Smooth muscle cell (in vitro differentiated cells): ENCODE measurements around the gene NEMP1. TPM values are rescaled to one million over a fixed set of nuclear protein-coding genes. Genes with fewer than 3 reads are reported as not detected.

ENCODE experiments used
- DNase-seq: peaks from one replicate; lab custom pipeline; 2025; ENCODE audit not compliant: unreplicated experiment; lab: John Stamatoyannopoulos, UW
- H2AFZ ChIP-seq: fragments of 200-600 bp; sonication (generic); 2 replicates; pipeline ENCODE4 v1.6.0; 2016; ENCODE audit warnings: antibody characterized with exemption, low read depth, mild to moderate bottlenecking
- H3F3A ChIP-seq: fragments of 200-600 bp; sonication (generic); 2 replicates; pipeline ENCODE4 v1.6.0; 2017; ENCODE audit warnings: antibody characterized with exemption, low read depth
- H3K27ac ChIP-seq: fragments of 200-600 bp; sonication (generic); 2 replicates; pipeline ENCODE4 v1.5.1; 2016; ENCODE audit warnings: low read depth, mild to moderate bottlenecking
- H3K27me3 ChIP-seq: fragments of 200-600 bp; sonication (generic); 2 replicates; pipeline ENCODE4 v1.6.1; 2016; ENCODE audit warnings: low read depth, mild to moderate bottlenecking
- H3K36me3 ChIP-seq: fragments of 200-600 bp; sonication (generic); 2 replicates; pipeline ENCODE4 v1.5.1; 2016; ENCODE audit warnings: low read depth
- H3K4me1 ChIP-seq: fragments of 200-600 bp; sonication (generic); 2 replicates; pipeline ENCODE4 v1.5.1; 2016; ENCODE audit warnings: low read depth
- H3K4me2 ChIP-seq: fragments of 200-600 bp; sonication (generic); 2 replicates; pipeline ENCODE4 v1.6.0; 2016; ENCODE audit warnings: mild to moderate bottlenecking
- H3K4me3 ChIP-seq: fragments of 200-600 bp; sonication (generic); 2 replicates; pipeline ENCODE4 v1.5.1; 2016; ENCODE audit warnings: mild to moderate bottlenecking
- H3K79me2 ChIP-seq: fragments of 200-600 bp; sonication (generic); 2 replicates; pipeline ENCODE4 v1.6.0; 2016; ENCODE audit warnings: low read depth, mild to moderate bottlenecking
- H3K9ac ChIP-seq: fragments of 200-600 bp; sonication (generic); 2 replicates; pipeline ENCODE4 v1.6.0; 2016; ENCODE audit warnings: low read depth
- H3K9me3 ChIP-seq: fragments of 200-600 bp; sonication (generic); replicated peaks from 2 replicates; pipeline ENCODE4 v1.5.1; 2016; ENCODE audit warnings: low read depth
- H4K20me1 ChIP-seq: fragments of 200-600 bp; sonication (generic); 2 replicates; pipeline ENCODE4 v1.6.0; 2016; ENCODE audit warnings: low read depth
- CTCF ChIP-seq: fragments of 200-600 bp; sonication (generic); IDR thresholded peaks from 2 replicates; pipeline ENCODE4 v1.5.1; 2017; ENCODE audit warnings: borderline replicate concordance, mild to moderate bottlenecking, antibody characterized with exemption; ENCODE audit not compliant: insufficient read depth, poor library complexity, severe bottlenecking
- WGBS: methylation state at CpG from one replicate; pipeline ENCODE4 v1.1.7; 2016; ENCODE audit warnings: low lambda C conversion rate; 5-methylcytosine and 5-hydroxymethylcytosine counted together
- polyA plus RNA-seq: library from polyadenylated mRNA; unstranded; fragments of >200 nt; fragmentation: Nextera tagmentation; extraction: Ambion mirVana; gene quantifications from 2 replicates; pipeline ENCODE4 v1.2.1, GENCODE V29; 2016
- total RNA-seq: library from RNA; depleted of rRNA; stranded (reverse); fragments of >200 nt; gene quantifications from 2 replicates; pipeline ENCODE4 v1.2.3, GENCODE V29; 2014

Gene NEMP1
- total and polyA plus RNA-seq, 2 experiments from 2014 or later = 3.2 to 8.9 TPM

DNA sequence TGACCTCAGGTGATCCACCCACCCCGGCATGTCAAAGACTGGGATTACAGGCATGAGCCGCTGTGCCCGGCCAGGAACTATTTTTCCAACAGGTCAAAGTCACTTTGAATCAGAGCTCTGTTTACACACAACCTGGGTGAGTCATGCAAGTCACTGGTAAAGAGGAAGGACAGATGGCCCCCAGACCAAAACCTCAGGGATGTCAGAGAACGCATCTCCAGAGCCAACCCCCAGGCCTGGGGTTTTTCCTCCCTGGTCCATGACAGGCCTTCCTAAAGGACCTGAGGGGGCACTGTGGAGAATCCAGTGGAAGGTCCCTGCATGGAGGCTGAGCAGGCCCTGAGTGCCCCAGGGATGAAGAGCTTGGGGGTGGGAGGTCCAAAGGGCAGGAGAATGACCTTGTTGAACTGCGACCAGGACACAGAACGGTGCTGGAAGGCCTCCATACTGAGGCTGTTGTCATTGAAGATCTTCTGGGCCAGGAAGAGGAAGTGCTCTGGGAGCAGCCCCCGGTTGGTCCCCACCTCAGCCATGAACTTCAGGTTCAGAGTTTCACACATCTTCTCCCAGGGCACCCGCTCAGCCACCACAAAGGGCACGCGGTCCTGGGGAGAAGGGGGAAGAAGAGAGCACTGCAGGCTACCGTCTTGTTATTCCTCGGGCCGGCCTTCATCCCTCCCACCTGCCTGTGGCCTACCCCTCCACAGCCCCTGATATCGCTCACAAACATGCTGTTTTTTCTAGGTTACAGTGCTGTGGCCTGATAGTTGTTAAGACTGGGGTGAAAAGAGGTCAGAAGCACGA lies 23.5 kb upstream of the NEMP1 start:
- DNase-seq = no peak
- H3K36me3 ChIP-seq = no peaks in the 10 kb centered on the region

GRCh38 chr12:57099766-57100165 lies 21.2 kb upstream of the NEMP1 start:
- WGBS = 98% methylated on average over 12 of the region's 12 CpGs
- Histone ChIP-seq H3K9ac (no peak overlapping the region), H3K4me3 (no peak overlapping the region), H3K4me2 (no peak overlapping the region), H3K36me3 (no peaks in the 10 kb centered on the region), H3K79me2 (no peaks in the 10 kb centered on the region), H3K27ac (no peak overlapping the region), H3K27me3 (no peaks in the 10 kb centered on the region), H4K20me1 (peaks cover 8% of the 10 kb centered on the region), H2AFZ (no peak overlapping the region), H3F3A (peaks cover 28% of the 10 kb centered on the region), H3K9me3 (no peaks in the 10 kb centered on the region), H3K4me1 (no peaks in the 10 kb centered on the region)
- no peak for DNase-seq
- no peak for TF ChIP-seq CTCF

More for the DNA sequence above, 23.5 kb upstream of the NEMP1 start:
- WGBS = 84% methylated on average over 15 of the region's 15 CpGs
- peaks cover 1% of the 10 kb centered on the region for H3K79me2 ChIP-seq
- H3F3A ChIP-seq = peaks cover 11% of the 10 kb centered on the region
- no peak overlapping the region for H3K4me2 ChIP-seq
- no peak overlapping the region for H2AFZ ChIP-seq
- peaks cover 8% of the 10 kb centered on the region for H4K20me1 ChIP-seq
- H3K9me3 ChIP-seq = no peaks in the 10 kb centered on the region
- no peaks in the 10 kb centered on the region for H3K4me1 ChIP-seq
- no peak overlapping the region for H3K4me3 ChIP-seq
- H3K9ac ChIP-seq = no peak overlapping the region
- no peak for TF ChIP-seq CTCF
- peak overlapping the region; percentile 40 for H3K27ac ChIP-seq
- no peaks in the 10 kb centered on the region for H3K27me3 ChIP-seq

DNA sequence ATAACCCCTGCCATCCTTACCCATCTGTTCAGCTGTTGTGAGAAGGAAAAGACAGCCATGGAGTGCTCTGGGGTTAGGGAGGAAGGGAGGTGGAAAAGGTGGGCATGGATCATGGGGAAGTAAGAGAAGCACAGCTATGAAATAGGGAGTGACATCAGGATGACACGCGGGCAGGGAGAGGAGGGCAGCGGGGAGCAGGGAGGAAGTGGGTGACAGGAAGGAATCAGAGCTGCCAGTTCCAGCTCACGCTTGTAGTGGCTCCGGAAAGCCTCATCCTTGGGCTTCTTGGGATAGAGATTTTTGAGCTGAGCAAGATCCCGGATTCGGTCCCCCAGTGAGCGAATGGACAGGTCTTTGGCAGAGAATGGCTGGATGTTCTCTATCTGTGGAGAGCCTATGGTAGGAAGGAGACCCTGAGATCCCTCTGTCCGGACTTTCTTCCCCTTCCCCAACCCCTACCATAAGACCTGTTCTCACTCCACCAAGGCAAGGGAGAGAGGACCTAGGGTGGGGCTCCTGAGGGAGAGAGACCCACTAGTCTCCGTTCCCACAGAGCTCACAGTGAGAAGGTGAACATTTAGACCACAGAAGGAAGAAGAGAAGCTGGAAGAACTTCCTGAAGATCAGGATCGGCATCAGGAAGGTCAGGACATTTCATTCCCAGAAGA lies 20.6 kb upstream of the NEMP1 start:
- H3K9ac ChIP-seq = no peak overlapping the region
- no peak overlapping the region for H3K4me3 ChIP-seq
- 95% methylated on average over 11 of the region's 11 CpGs for WGBS
- no peaks in the 10 kb centered on the region for H3K9me3 ChIP-seq
- H4K20me1 ChIP-seq = peaks cover 14% of the 10 kb centered on the region
- H3K27ac ChIP-seq = no peak overlapping the region
- no peak overlapping the region for H2AFZ ChIP-seq
- DNase-seq = no peak
- no peaks in the 10 kb centered on the region for H3K79me2 ChIP-seq
- H3K27me3 ChIP-seq = no peaks in the 10 kb centered on the region
- no peak for TF ChIP-seq CTCF
- no peaks in the 10 kb centered on the region for H3K36me3 ChIP-seq
- H3F3A ChIP-seq = peaks cover 33% of the 10 kb centered on the region
- peaks cover 5% of the 10 kb centered on the region for H3K4me1 ChIP-seq
- no peak overlapping the region for H3K4me2 ChIP-seq
